MCF 10A (cell line): ENCODE results near the gene FOLR3. TPM values are rescaled to one million over a fixed set of nuclear protein-coding genes. Genes with fewer than 3 reads are reported as not detected.

Experiments
- BruUV-seq: library from RNA; stranded (reverse); fragments of 400-500 nt; replicated peaks from 2 replicates; lab custom pipeline; 2021; lab: Mats Ljungman, UMichigan
- CTCF ChIA-PET: fragments of 300-600 bp; sonication (Branson Sonifier 250); formaldehyde crosslinking; extraction: SDS; loops from one replicate; lab custom pipeline; 2021; ENCODE audit warnings: antibody characterized with exemption, inconsistent platforms; lab: Yijun Ruan, JAX
- POLR2A ChIA-PET: fragments of 300-600, 350-650 bp; sonication (Branson Sonifier 250); formaldehyde crosslinking; extraction: SDS; loops from one replicate; lab custom pipeline; 2020; ENCODE audit warnings: antibody characterized with exemption, inconsistent platforms; lab: Yijun Ruan, JAX
- DNase-seq: peaks from one replicate; pipeline ENCODE4 v3.0.0-alpha.2; 2018; ENCODE audit not compliant: unreplicated experiment
- H3K27ac Mint-ChIP-seq: one replicate; pipeline ENCODE4 v1.8.0; 2022; ENCODE audit warnings: mild to moderate bottlenecking, low read depth, mixed read lengths; ENCODE audit not compliant: unreplicated experiment
- H3K27me3 Mint-ChIP-seq: one replicate; pipeline ENCODE4 v1.8.0; 2022; ENCODE audit warnings: mixed read lengths; ENCODE audit not compliant: insufficient read depth, unreplicated experiment
- H3K36me3 Mint-ChIP-seq: one replicate; pipeline ENCODE4 v1.8.0; 2022; ENCODE audit warnings: mild to moderate bottlenecking, moderate library complexity, mixed read lengths; ENCODE audit not compliant: insufficient read depth, unreplicated experiment
- H3K4me1 Mint-ChIP-seq: one replicate; pipeline ENCODE4 v1.8.0; 2022; ENCODE audit warnings: mixed read lengths; ENCODE audit not compliant: insufficient read depth, unreplicated experiment
- H3K4me3 Mint-ChIP-seq: one replicate; pipeline ENCODE4 v1.8.0; 2022; ENCODE audit warnings: mild to moderate bottlenecking, moderate library complexity, mixed read lengths; ENCODE audit not compliant: unreplicated experiment
- H3K9me3 Mint-ChIP-seq: one replicate; pipeline ENCODE4 v1.8.0; 2022; ENCODE audit warnings: mixed read lengths; ENCODE audit not compliant: unreplicated experiment
- intact Hi-C: fragments of 100-400 bp; cut with micrococcal nuclease; formaldehyde crosslinking; loops from 2 replicates; pipeline ENCODE4 v1.14.1; 2022
- total RNA-seq: library from RNA; stranded (reverse); gene quantifications from 2 replicates; pipeline ENCODE4 v1.2.3, GENCODE V29; 2022
- TF ChIP-seq, protein P1 (sequence below): fragments of 200-600 bp; IDR thresholded peaks from one replicate; pipeline ENCODE4 v1.8.0; 2022; ENCODE audit warnings: antibody characterized with exemption, mild to moderate bottlenecking; ENCODE audit not compliant: unreplicated experiment

The FOLR3 gene
- total RNA-seq, 1 experiment from 2014 or later: 2.0 TPM

DNA sequence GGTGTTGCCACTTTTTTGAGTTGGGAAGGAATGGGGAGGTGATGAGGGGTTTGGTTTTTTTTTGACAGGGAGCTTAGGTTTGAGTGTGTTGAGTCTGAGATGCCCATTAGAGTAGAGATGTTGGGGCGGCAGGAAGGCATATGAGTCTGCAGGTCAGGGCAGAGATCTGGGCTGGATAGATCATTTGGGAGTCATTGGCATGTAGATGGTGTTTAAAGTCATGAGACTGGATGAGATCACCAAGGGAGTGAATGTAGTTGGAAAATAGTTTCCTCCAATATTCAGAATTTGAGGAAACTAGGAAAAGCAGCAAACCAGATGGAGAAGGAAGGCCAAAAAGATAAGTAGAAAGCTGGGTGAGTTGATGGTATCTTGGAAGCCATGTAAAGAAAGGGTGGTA lies 21.0 kb upstream of the FOLR3 start:
- Mint-ChIP-seq H3K36me3 (peaks cover 14% of the 10 kb centered on the region), H3K4me3 (no peak overlapping the region), H3K27ac (peak overlapping the region; percentile 100), H3K27me3 (no peaks in the 10 kb centered on the region), H3K9me3 (no peaks in the 10 kb centered on the region), H3K4me1 (peaks cover 20% of the 10 kb centered on the region)
- TF ChIP-seq, protein P1, sequence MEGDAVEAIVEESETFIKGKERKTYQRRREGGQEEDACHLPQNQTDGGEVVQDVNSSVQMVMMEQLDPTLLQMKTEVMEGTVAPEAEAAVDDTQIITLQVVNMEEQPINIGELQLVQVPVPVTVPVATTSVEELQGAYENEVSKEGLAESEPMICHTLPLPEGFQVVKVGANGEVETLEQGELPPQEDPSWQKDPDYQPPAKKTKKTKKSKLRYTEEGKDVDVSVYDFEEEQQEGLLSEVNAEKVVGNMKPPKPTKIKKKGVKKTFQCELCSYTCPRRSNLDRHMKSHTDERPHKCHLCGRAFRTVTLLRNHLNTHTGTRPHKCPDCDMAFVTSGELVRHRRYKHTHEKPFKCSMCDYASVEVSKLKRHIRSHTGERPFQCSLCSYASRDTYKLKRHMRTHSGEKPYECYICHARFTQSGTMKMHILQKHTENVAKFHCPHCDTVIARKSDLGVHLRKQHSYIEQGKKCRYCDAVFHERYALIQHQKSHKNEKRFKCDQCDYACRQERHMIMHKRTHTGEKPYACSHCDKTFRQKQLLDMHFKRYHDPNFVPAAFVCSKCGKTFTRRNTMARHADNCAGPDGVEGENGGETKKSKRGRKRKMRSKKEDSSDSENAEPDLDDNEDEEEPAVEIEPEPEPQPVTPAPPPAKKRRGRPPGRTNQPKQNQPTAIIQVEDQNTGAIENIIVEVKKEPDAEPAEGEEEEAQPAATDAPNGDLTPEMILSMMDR: no peak
- DNase-seq: no peak
- CTCF ChIA-PET: interaction anchor here (0.7 to 4.1 kb wide), 3 partner anchors 8 to 69 kb away, joined by 3 to 25 read pairs (median 6); no protein-coding TSS in a partner anchor
- intact Hi-C loops: no loop called here
- no TSS peak for BruUV-seq
- POLR2A ChIA-PET: interaction anchor here (1.0 to 4.8 kb wide), 7 partner anchors 12 to 66 kb away, joined by 3 to 51 read pairs (median 4); no protein-coding TSS in a partner anchor

DNA sequence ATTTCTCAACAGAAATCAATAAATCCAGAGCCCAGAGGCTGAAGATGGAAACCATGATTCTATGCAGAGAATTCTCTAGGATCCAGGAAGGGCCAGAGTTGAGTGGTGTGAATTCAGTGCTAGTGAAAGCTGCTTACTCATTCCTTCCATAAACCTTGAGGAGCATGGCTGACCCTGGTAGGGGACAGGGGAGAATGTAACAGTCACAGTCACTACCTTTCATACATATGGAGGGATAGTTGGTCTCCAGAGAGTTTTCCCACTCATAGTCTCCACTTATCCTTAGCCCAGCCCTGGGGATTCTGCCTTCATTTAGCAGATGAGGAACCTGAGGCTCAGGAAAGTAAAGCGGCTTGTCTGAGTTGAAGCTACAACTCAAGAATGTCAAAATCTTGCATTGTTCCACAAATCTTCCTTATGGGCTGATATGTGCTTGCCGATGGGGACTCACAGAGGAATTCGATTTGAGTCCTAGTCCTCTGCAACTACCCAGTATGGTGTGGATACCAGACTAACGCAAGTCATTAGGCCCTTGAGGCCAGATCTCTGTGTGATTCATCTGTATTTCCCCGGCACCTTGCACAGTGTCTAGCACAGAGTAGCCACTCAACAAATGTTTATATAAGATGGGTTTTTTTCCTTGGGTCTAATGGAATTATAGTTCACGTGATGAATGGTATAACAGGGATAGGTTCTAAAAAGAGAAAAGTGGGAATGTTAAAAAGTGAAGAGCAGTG lies 19.3 kb upstream of the FOLR3 start:
- ChIA-PET POLR2A (interaction anchor here (1.4 to 1.8 kb wide), 3 partner anchors 12 to 14 kb away, joined by 3 to 4 read pairs (median 4); no protein-coding TSS in a partner anchor), CTCF (no interaction called here)
- Mint-ChIP-seq H3K36me3 (peaks cover 14% of the 10 kb centered on the region), H3K4me3 (no peak overlapping the region), H3K27me3 (no peaks in the 10 kb centered on the region), H3K4me1 (peaks cover 14% of the 10 kb centered on the region), H3K9me3 (no peaks in the 10 kb centered on the region), H3K27ac (peak overlapping the region; percentile 3)
- BruUV-seq: no TSS peak
- TF ChIP-seq, protein P1: no peak
- intact Hi-C loops: no loop called here
- no peak for DNase-seq

DNA sequence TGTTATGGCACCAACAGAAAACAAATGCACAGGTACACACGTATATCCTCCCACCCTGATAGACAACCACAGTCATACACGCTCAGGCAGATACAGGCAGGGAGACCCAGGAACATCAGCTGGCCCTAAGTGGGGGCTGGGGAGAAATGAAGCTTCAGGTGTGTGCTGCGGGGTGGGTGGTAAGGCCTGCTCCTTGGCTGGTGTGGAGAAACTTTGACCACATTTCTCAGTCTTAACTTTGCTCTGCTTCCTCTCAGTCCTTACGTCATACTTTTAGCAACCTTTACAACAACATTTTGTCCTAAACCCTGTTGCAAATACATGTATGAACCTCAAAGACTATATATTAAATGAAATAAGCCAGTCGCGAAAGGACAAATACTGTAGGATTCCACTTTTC lies 16.3 kb upstream of the FOLR3 start:
- TF ChIP-seq, protein P1: no peak
- no peaks in the 10 kb centered on the region for H3K4me1 Mint-ChIP-seq
- H3K36me3 Mint-ChIP-seq: peaks cover 7% of the 10 kb centered on the region
- H3K27me3 Mint-ChIP-seq: no peaks in the 10 kb centered on the region
- no peak for DNase-seq
- POLR2A ChIA-PET: interaction anchor here (0.8 to 1.4 kb wide), 2 partner anchors 22 to 24 kb away, joined by 3 to 4 read pairs; no protein-coding TSS in a partner anchor
- CTCF ChIA-PET: interaction anchor here (0.7 to 2.0 kb wide), 4 partner anchors 11 to 65 kb away, joined by 3 to 9 read pairs (median 6); no protein-coding TSS in a partner anchor
- no peak overlapping the region for H3K4me3 Mint-ChIP-seq
- BruUV-seq: no TSS peak
- no peaks in the 10 kb centered on the region for H3K9me3 Mint-ChIP-seq
- no peak overlapping the region for H3K27ac Mint-ChIP-seq
- intact Hi-C loops: no loop called here

DNA sequence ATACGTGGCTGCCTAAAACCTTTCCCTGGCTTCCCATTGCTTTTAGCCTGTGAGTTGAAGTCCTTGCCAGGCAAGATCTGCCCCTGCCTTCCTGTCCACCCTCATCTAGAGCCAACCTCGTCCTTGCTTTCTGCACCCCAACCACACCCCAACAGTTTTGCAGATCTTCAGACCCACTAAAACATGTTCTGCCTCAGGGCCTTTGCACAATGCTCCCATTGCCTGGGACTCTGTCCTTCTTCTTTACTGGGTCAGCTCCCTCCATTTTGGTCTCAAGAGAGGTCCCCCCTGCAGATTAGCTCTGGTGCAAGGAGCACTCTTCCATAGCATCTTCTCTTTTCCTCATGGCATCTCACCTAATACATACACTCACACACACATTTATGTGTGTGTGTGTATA lies 14.6 kb upstream of the FOLR3 start:
- no peaks in the 10 kb centered on the region for H3K9me3 Mint-ChIP-seq
- no peaks in the 10 kb centered on the region for H3K27me3 Mint-ChIP-seq
- no peak overlapping the region for H3K27ac Mint-ChIP-seq
- intact Hi-C loops: no loop called here
- H3K4me1 Mint-ChIP-seq: no peaks in the 10 kb centered on the region
- no TSS peak for BruUV-seq
- ChIA-PET POLR2A (interaction anchor here (0.8 to 2.3 kb wide), 2 partner anchors 8 to 20 kb away, joined by 4 to 6 read pairs; partner anchors contain the start of gene ANAPC15), CTCF (no interaction called here)
- H3K4me3 Mint-ChIP-seq: no peak overlapping the region
- TF ChIP-seq, protein P1: no peak
- H3K36me3 Mint-ChIP-seq: peaks cover 7% of the 10 kb centered on the region
- no peak for DNase-seq
